HEK293T (cell line): Measurements from ENCODE around the gene NPHP4.

Source experiments
- ARNT ChIP-seq: fragments of 450-650 bp; IDR thresholded peaks from 2 replicates; pipeline ENCODE4 v1.6.1; 2017; ENCODE audit warnings: mild to moderate bottlenecking
- HDGF ChIP-seq: fragments of 450-650 bp; IDR thresholded peaks from 2 replicates; pipeline ENCODE4 v1.6.1; 2017; ENCODE audit warnings: antibody characterized with exemption, borderline replicate concordance
- NFRKB ChIP-seq: fragments of 450-650 bp; IDR thresholded peaks from 2 replicates; pipeline ENCODE4 v1.6.1; 2016; ENCODE audit warnings: mild to moderate bottlenecking, moderate library complexity
- SP1 ChIP-seq: fragments of 450-650 bp; IDR thresholded peaks from 2 replicates; pipeline ENCODE4 v1.6.1; 2017
- SUZ12 ChIP-seq: fragments of 450-650 bp; IDR thresholded peaks from 2 replicates; pipeline ENCODE4 v1.6.1; 2016; ENCODE audit warnings: mild to moderate bottlenecking
- TARDBP ChIP-seq: fragments of 450-650 bp; IDR thresholded peaks from 2 replicates; pipeline ENCODE4 v1.6.1; 2016
- ZNF384 ChIP-seq: fragments of 450-650 bp; IDR thresholded peaks from 2 replicates; pipeline ENCODE4 v1.6.1; 2016

DNA sequence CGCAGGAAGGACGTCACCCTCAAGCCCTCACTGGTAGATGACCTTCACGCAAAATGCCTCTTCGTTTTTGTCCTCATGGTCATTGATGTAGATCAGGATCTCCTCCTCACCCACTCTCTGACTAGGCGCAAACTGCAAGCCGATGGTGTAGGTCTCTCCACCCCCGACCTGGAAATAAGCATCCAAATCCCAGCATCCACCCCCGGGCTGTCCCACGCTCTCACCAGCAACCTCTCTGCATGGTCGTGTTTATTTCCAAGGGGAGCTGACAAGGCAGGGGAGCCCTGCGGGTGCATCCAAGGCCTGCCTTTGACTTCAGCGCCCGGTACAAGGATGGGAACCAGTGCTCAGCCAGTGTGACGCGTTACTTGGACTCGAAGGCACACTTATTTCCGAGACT is 129.0 kb downstream of the NPHP4 start:
- TF ChIP-seq SUZ12 (no peak), SP1 (no peak), TARDBP (no peak), NFRKB (no peak), ARNT (no peak), HDGF (no peak), ZNF384 (no peak)
